ENCODE results near the gene POM121.
"Not testable (repeated sequence)": the region's sequence is repeated elsewhere in the genome, so short reads cannot be mapped to it uniquely, and the experiment has no call there.

DNA sequence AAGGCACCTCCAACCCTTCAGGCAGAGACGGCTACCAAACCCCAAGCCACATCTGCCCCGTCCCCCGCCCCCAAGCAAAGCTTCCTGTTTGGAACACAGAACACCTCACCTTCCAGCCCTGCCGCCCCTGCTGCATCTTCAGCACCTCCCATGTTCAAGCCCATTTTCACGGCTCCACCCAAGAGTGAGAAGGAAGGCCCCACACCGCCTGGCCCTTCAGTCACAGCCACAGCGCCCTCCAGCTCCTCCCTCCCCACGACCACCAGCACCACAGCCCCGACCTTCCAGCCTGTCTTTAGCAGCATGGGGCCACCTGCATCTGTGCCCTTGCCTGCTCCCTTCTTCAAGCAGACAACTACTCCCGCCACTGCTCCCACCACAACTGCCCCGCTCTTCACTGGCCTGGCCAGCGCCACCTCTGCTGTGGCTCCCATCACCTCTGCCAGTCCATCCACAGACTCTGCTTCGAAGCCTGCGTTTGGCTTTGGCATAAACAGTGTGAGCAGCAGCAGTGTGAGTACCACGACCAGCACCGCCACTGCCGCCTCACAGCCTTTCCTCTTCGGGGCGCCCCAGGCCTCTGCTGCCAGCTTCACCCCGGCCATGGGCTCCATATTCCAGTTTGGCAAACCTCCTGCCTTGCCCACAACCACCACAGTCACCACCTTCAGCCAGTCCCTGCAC lies 17.3 kb downstream of the POM121 start:
- TF ChIP-seq, protein P1, sequence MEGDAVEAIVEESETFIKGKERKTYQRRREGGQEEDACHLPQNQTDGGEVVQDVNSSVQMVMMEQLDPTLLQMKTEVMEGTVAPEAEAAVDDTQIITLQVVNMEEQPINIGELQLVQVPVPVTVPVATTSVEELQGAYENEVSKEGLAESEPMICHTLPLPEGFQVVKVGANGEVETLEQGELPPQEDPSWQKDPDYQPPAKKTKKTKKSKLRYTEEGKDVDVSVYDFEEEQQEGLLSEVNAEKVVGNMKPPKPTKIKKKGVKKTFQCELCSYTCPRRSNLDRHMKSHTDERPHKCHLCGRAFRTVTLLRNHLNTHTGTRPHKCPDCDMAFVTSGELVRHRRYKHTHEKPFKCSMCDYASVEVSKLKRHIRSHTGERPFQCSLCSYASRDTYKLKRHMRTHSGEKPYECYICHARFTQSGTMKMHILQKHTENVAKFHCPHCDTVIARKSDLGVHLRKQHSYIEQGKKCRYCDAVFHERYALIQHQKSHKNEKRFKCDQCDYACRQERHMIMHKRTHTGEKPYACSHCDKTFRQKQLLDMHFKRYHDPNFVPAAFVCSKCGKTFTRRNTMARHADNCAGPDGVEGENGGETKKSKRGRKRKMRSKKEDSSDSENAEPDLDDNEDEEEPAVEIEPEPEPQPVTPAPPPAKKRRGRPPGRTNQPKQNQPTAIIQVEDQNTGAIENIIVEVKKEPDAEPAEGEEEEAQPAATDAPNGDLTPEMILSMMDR (IDR thresholded peaks at IDR 0.05): not testable (repeated sequence)
- TF ChIP-seq POLR2A (IDR thresholded peaks at IDR 0.05): not testable (repeated sequence)

Data from uterus (tissue), 2 donors.